Left ventricle myocardium inferior (tissue), 1 donor: ENCODE results near the gene PXDN. TPM values are rescaled to one million over a fixed set of nuclear protein-coding genes. Genes with fewer than 3 reads are reported as not detected.

Experiments used
- DNase-seq: peaks from one replicate; pipeline ENCODE4 v3.0.0-alpha.2; 2020
- H3K27ac ChIP-seq: fragments of 200-600 bp; replicated peaks from 2 replicates; pipeline ENCODE4 v1.8.0; 2021
- H3K27me3 ChIP-seq: fragments of 200-600 bp; 2 replicates; pipeline ENCODE4 v1.8.0; 2021; ENCODE audit warnings: low read depth
- H3K36me3 ChIP-seq: fragments of 200-600 bp; 2 replicates; pipeline ENCODE4 v1.8.0; 2021
- H3K4me1 ChIP-seq: fragments of 200-600 bp; 2 replicates; pipeline ENCODE4 v1.8.0; 2021
- H3K4me3 ChIP-seq: fragments of 200-600 bp; 2 replicates; pipeline ENCODE4 v1.8.0; 2021; ENCODE audit warnings: mild to moderate bottlenecking, moderate library complexity
- H3K9me3 ChIP-seq: fragments of 200-600 bp; replicated peaks from 2 replicates; pipeline ENCODE4 v1.8.0; 2021
- CTCF ChIP-seq: fragments of 200-600 bp; IDR thresholded peaks from 2 replicates; pipeline ENCODE4 v1.8.0; 2021; ENCODE audit warnings: antibody characterized with exemption, mild to moderate bottlenecking, borderline replicate concordance
- intact Hi-C: fragments of 100-400 bp; cut with micrococcal nuclease; formaldehyde crosslinking; loops from one replicate; pipeline ENCODE4 v1.11.0; 2022
- total RNA-seq: library from RNA; stranded (reverse); fragmentation: NEBNext Ultra II Directional; extraction: Animal tissue kit (Norgen Biotek cat#: 25700); gene quantifications from one replicate; pipeline ENCODE4 v1.2.1, GENCODE V29; 2021
- donor health status: DM: no; HTN: yes; CAD: no; lungs with severe emphysema.

Gene PXDN
- total RNA-seq, 1 donor from 2014 or later, result 15.7 TPM

- Histone ChIP-seq H3K9me3 (no peaks in the 10 kb centered on the region), H3K36me3 (no peaks in the 10 kb centered on the region), H3K4me3 (no peak overlapping the region), H3K4me1 (no peaks in the 10 kb centered on the region), H3K27ac (no peak overlapping the region), H3K27me3 (no peaks in the 10 kb centered on the region)
- DNase-seq, result no peak
- intact Hi-C loops, result no loop called here
- no peak for TF ChIP-seq CTCF
These were observed 124.8 kb downstream of the PXDN start for GRCh38 chr2:1619556-1619955.

DNA sequence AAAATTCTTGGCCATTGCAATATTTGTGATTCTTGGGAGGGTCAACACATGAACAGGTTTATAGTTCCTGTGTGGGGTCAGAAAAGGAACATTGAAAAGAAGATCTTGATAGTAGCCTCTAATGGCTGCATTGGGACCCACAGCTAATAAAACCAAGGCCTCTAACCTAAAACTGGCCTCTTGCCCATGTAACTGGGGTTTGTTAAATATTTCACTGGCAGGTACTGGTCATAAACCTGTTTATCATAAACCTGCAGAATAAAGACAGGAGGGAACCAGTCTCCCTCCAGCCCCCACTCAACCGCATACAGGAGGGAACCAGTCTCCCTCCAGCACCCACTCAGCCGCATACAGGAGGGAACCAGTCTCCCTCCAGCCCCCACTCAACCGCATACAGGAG is 125.3 kb downstream of the PXDN start:
- Histone ChIP-seq H3K27me3 (no peaks in the 10 kb centered on the region), H3K27ac (no peak overlapping the region), H3K9me3 (no peaks in the 10 kb centered on the region), H3K4me3 (no peak overlapping the region), H3K4me1 (no peaks in the 10 kb centered on the region), H3K36me3 (no peaks in the 10 kb centered on the region)
- intact Hi-C loops, result no loop called here
- no peak for TF ChIP-seq CTCF
- DNase-seq, result no peak

DNA sequence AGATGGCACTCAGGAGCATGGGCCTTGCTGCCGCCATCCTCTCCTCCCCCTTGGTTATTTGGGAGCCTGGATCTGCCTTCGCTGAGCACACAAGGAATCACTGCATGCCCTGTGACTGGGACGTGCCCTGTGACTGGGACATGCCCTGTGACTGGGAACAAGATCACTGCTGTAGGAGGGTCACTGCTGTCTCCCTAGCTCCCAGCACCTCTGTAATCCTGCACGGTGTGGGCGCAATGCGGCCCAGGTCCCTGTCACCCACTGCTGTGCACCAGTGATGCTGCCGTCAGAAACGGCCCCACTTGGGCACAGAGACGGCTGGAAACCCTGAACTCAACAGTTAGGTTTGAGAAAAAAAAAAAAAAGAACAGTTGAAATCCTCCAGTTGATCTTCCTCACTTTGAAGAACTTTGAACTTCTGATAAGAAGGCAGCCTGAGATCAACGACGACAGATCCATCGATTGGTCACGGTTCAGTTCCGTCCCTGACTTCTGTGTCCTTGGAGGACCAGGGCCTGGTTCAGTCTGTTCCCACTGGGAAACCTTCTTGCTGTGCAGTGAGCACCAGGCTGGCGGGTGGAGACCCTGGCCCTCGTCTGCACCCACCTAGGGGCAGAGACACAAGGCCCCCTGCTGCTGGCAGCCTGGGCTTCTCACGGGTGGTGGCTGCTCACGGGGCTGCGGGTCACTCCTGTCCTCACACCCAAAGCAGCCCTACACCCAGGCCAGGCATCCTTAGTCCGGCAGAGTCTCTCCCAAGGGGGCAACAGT is 125.9 kb downstream of the PXDN start:
- Histone ChIP-seq H3K9me3 (no peaks in the 10 kb centered on the region), H3K36me3 (no peaks in the 10 kb centered on the region), H3K4me1 (peaks cover 4% of the 10 kb centered on the region), H3K27ac (no peak overlapping the region), H3K27me3 (no peaks in the 10 kb centered on the region), H3K4me3 (no peak overlapping the region)
- TF ChIP-seq CTCF, result no peak
- DNase-seq, result no peak
- intact Hi-C loops, result no loop called here

- Histone ChIP-seq H3K9me3 (no peaks in the 10 kb centered on the region), H3K36me3 (no peaks in the 10 kb centered on the region), H3K27me3 (no peaks in the 10 kb centered on the region), H3K27ac (no peak overlapping the region), H3K4me1 (peaks cover 7% of the 10 kb centered on the region), H3K4me3 (no peak overlapping the region)
- intact Hi-C loops, result no loop called here
- no peak for TF ChIP-seq CTCF
- DNase-seq, result no peak
These were observed 126.8 kb downstream of the PXDN start for GRCh38 chr2:1617425-1618021.

- H3K27ac ChIP-seq, result peak overlapping the region; percentile 73
- H3K4me1 ChIP-seq, result peaks cover 7% of the 10 kb centered on the region
- H3K9me3 ChIP-seq, result no peaks in the 10 kb centered on the region
- H3K4me3 ChIP-seq, result no peak overlapping the region
- H3K36me3 ChIP-seq, result no peaks in the 10 kb centered on the region
- intact Hi-C loops, result no loop called here
- TF ChIP-seq CTCF, result no peak
- no peaks in the 10 kb centered on the region for H3K27me3 ChIP-seq
- DNase-seq, result no peak
These were observed 129.8 kb downstream of the PXDN start for GRCh38 chr2:1614564-1614963.
